Caco-2 (cell line): ENCODE data around the gene TMEM53. TPM values are rescaled to one million over a fixed set of nuclear protein-coding genes. Genes with fewer than 3 reads are reported as not detected.

Experiments
- BruUV-seq: library from RNA; stranded (reverse); fragments of 400-500 nt; replicated peaks from 2 replicates; lab custom pipeline; 2021; lab: Mats Ljungman, UMichigan
- CTCF ChIA-PET: fragments of 300-600 bp; sonication (Branson Sonifier 250); formaldehyde crosslinking; loops from one replicate; lab custom pipeline; 2022; ENCODE audit warnings: antibody characterized with exemption; lab: Charles Lee
- POLR2A ChIA-PET: fragments of 300-600 bp; sonication (Branson Sonifier 250); formaldehyde crosslinking; loops from one replicate; lab custom pipeline; 2022; ENCODE audit warnings: antibody characterized with exemption; lab: Charles Lee
- DNase-seq, 2 experiments: peaks; one replicate each; pipeline versions ENCODE4 v3.0.0 to v3.0.0-alpha.2; 2020 to 2022
- H3K27me3 ChIP-seq: replicated peaks from 2 replicates; pipeline ENCODE4 v1.6.0; 2011; ENCODE audit warnings: low read length; ENCODE audit not compliant: control insufficient read depth, insufficient read depth
- H3K36me3 ChIP-seq: 2 replicates; pipeline ENCODE4 v1.5.1; 2011; ENCODE audit warnings: low read length; ENCODE audit not compliant: control insufficient read depth, insufficient read depth
- H3K4me1 ChIP-seq: fragments of 250-450 bp; sonication (Bioruptor Pico); 2 replicates; pipeline ENCODE4 v1.5.1; 2020; ENCODE audit warnings: mild to moderate bottlenecking
- H3K4me3 ChIP-seq: 2 replicates; pipeline ENCODE4 v1.5.1; 2011; ENCODE audit warnings: low read depth, mild to moderate bottlenecking, control low read depth, low read length
- H3K9me3 ChIP-seq: fragments of 250-450 bp; sonication (Bioruptor Pico); 2 replicates; pipeline ENCODE4 v1.5.1; 2020; ENCODE audit warnings: mild to moderate bottlenecking, moderate library complexity
- H3K27ac Mint-ChIP-seq: one replicate; pipeline ENCODE4 v1.8.0; 2022; ENCODE audit warnings: mixed read lengths; ENCODE audit not compliant: unreplicated experiment
- H3K27me3 Mint-ChIP-seq: one replicate; pipeline ENCODE4 v1.8.0; 2022; ENCODE audit warnings: mixed read lengths; ENCODE audit not compliant: insufficient read depth, unreplicated experiment
- H3K36me3 Mint-ChIP-seq: one replicate; pipeline ENCODE4 v1.8.0; 2022; ENCODE audit warnings: mild to moderate bottlenecking, mixed read lengths; ENCODE audit not compliant: insufficient read depth, unreplicated experiment
- H3K4me1 Mint-ChIP-seq: one replicate; pipeline ENCODE4 v1.8.0; 2022; ENCODE audit warnings: low read depth, mixed read lengths; ENCODE audit not compliant: unreplicated experiment
- H3K4me3 Mint-ChIP-seq: one replicate; pipeline ENCODE4 v1.8.0; 2022; ENCODE audit warnings: mild to moderate bottlenecking, moderate library complexity, mixed read lengths; ENCODE audit not compliant: unreplicated experiment
- H3K9me3 Mint-ChIP-seq: one replicate; pipeline ENCODE4 v1.8.0; 2022; ENCODE audit warnings: mixed read lengths; ENCODE audit not compliant: unreplicated experiment
- intact Hi-C: fragments of 100-400 bp; cut with micrococcal nuclease; formaldehyde crosslinking; loops from one replicate; pipeline ENCODE4 v1.10.0; 2022; ENCODE audit not compliant: unreplicated experiment
- total RNA-seq: library from RNA; stranded (reverse); gene quantifications from 2 replicates; pipeline ENCODE4 v1.2.3, GENCODE V29; 2022
- TF ChIP-seq, protein P1 (sequence below), 2 experiments: fragments of 200-600 bp in 1 of 2; IDR thresholded peaks; 1 replicate in 1 of 2; 2 replicates in 1 of 2; pipeline versions ENCODE4 v1.5.1 to v1.8.0; 2011 to 2022; ENCODE audit warnings: antibody characterized with exemption in 1 of 2, control low read depth in 1 of 2, inconsistent platforms in 1 of 2, low read depth in 1 of 2, low read length in 1 of 2, mild to moderate bottlenecking in 1 of 2, moderate library complexity in 1 of 2; ENCODE audit not compliant: insufficient read depth in 1 of 2, severe bottlenecking in 1 of 2, unreplicated experiment in 1 of 2

TMEM53 gene
- total RNA-seq, 1 experiment from 2014 or later, result 4.4 TPM

DNA sequence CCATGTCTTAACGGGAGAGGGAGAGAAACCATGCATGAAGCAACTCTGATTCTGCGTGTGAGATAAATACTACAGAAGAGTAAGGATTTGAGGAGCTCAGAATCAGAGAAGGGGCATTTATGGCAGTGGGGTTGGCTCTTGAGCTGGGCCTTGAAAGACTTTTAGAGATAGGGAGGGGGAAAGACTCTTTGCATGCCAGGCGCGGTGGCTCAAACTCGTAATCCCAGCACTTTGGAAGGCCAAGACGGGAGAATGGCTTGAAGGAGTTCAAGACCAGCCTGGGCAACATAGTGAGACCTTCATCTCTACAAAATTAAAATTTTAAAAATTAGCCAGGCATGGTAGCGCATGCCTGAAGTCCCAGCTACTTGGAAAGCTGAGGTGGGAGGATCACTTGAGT, 905 bp upstream of the TMEM53 start:
- intact Hi-C loops, result no loop called here
- Mint-ChIP-seq H3K4me3 (peak overlapping the region; percentile 75), H3K4me1 (no peaks in the 10 kb centered on the region), H3K9me3 (no peaks in the 10 kb centered on the region), H3K36me3 (peaks cover 8% of the 10 kb centered on the region), H3K27me3 (no peaks in the 10 kb centered on the region), H3K27ac (peak overlapping the region; percentile 88)
- no peak for DNase-seq
- H3K9me3 ChIP-seq, result no peaks in the 10 kb centered on the region
- TF ChIP-seq, protein P1, sequence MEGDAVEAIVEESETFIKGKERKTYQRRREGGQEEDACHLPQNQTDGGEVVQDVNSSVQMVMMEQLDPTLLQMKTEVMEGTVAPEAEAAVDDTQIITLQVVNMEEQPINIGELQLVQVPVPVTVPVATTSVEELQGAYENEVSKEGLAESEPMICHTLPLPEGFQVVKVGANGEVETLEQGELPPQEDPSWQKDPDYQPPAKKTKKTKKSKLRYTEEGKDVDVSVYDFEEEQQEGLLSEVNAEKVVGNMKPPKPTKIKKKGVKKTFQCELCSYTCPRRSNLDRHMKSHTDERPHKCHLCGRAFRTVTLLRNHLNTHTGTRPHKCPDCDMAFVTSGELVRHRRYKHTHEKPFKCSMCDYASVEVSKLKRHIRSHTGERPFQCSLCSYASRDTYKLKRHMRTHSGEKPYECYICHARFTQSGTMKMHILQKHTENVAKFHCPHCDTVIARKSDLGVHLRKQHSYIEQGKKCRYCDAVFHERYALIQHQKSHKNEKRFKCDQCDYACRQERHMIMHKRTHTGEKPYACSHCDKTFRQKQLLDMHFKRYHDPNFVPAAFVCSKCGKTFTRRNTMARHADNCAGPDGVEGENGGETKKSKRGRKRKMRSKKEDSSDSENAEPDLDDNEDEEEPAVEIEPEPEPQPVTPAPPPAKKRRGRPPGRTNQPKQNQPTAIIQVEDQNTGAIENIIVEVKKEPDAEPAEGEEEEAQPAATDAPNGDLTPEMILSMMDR (IDR thresholded peaks at IDR 0.05; ENCODE audit: insufficient read depth in 1 of 2, low read depth in 1 of 2, low read length in 1 of 2, severe bottlenecking in 1 of 2, unreplicated experiment in 1 of 2), result no peak
- H3K4me3 ChIP-seq, result peak overlapping the region; percentile 73
- no peaks in the 10 kb centered on the region for H3K36me3 ChIP-seq
- no peaks in the 10 kb centered on the region for H3K27me3 ChIP-seq
- ChIA-PET CTCF (no interaction called here), POLR2A (no interaction called here)
- peaks cover 3% of the 10 kb centered on the region; the same call in 1 of the 2 replicates for H3K4me1 ChIP-seq
- BruUV-seq, result no TSS peak

DNA sequence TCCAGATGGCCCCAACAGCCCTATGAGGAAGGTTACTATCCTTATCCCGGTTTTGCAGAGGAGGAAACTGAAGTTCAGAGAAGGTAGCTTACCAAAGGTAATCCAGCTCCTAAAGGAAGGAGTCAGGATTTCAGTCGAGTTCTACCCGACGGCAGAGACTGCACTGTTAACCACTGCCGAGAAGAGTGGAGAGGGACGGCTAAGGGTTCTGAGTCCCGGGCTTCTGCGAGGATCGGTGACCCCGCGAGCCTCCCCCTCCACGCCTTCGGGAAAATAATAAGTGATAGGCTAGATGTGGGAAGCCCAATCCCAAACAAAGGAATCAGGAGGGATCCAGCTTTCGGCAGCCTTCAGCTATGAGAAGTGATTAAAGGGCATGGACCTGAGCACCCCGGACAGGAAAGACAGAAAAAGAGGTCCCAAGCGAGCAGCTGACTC, 587 bp downstream of the TMEM53 start:
- Mint-ChIP-seq H3K27me3 (no peaks in the 10 kb centered on the region), H3K36me3 (peaks cover 8% of the 10 kb centered on the region), H3K4me1 (no peaks in the 10 kb centered on the region), H3K27ac (peak overlapping the region; percentile 88), H3K9me3 (no peaks in the 10 kb centered on the region), H3K4me3 (peak overlapping the region; percentile 75)
- TF ChIP-seq, protein P1 (IDR thresholded peaks at IDR 0.05; ENCODE audit: insufficient read depth in 1 of 2, low read depth in 1 of 2, low read length in 1 of 2, severe bottlenecking in 1 of 2, unreplicated experiment in 1 of 2), result no peak
- intact Hi-C loops, result loop anchor here (1.0 kb wide), 1 partner anchor 42 kb away; no protein-coding TSS in a partner anchor
- no peaks in the 10 kb centered on the region for H3K9me3 ChIP-seq
- H3K4me1 ChIP-seq, result peaks cover 3% of the 10 kb centered on the region; the same call in 1 of the 2 replicates
- BruUV-seq, result no TSS peak
- POLR2A ChIA-PET, result interaction anchor here (0.5 to 1.3 kb wide), 6 partner anchors 21 to 630 kb away, joined by 4 to 11 read pairs (median 6); no protein-coding TSS in a partner anchor
- CTCF ChIA-PET, result interaction anchor here (0.5 to 1.4 kb wide), 4 partner anchors 18 to 792 kb away, joined by 3 to 11 read pairs (median 4); no protein-coding TSS in a partner anchor
- DNase-seq, result no peak
- no peaks in the 10 kb centered on the region for H3K36me3 ChIP-seq
- peak overlapping the region; percentile 73 for H3K4me3 ChIP-seq
- no peaks in the 10 kb centered on the region for H3K27me3 ChIP-seq

DNA sequence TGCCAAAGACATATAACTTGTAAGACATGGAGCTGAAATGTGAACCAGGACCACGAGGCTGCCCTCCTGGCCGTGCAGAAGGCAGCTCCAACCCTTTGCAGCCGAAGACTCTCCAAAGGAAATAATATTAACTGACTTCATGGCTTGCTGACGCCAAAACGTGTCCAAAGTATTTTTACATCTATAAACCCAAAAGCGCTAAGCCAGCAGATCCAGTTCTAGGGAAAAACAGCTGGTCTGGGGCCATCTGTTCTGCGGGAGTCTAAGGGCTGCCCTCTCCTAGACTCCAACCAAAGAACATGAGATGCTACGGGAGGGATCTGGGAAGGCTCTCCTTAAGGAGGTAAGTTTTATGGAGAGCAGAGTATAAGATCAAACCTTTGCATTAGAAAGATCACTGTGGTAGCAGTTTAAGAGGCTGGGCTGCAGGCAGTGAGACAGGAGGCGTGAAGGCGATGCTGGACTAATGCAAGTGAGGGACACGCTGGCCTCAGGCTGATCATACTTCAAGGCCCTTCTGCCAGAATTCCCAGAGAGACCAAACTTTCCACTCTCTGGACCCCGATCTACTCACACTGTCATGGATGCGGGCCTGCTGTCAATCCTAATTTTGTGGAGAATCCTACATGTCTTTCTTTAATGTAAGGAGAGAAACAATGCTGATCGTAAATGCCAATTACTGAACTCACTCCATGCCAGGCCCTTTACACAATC, 1.2 kb downstream of the TMEM53 start:
- no peaks in the 10 kb centered on the region for H3K27me3 ChIP-seq
- Mint-ChIP-seq H3K4me3 (peak overlapping the region; percentile 75), H3K27ac (peak overlapping the region; percentile 88), H3K9me3 (no peaks in the 10 kb centered on the region), H3K36me3 (peaks cover 8% of the 10 kb centered on the region), H3K27me3 (no peaks in the 10 kb centered on the region), H3K4me1 (no peaks in the 10 kb centered on the region)
- DNase-seq, result peak in 1 of 2 experiments; percentile 1
- TF ChIP-seq, protein P1 (IDR thresholded peaks at IDR 0.05; ENCODE audit: insufficient read depth in 1 of 2, low read depth in 1 of 2, low read length in 1 of 2, severe bottlenecking in 1 of 2, unreplicated experiment in 1 of 2), result no peak
- intact Hi-C loops, result no loop called here
- ChIA-PET POLR2A (interaction anchor here (1.1 kb wide), 1 partner anchor 49 kb away, joined by 5 read pairs; no protein-coding TSS in a partner anchor), CTCF (no interaction called here)
- TSS peak; percentile 54 for BruUV-seq
- H3K9me3 ChIP-seq, result no peaks in the 10 kb centered on the region
- no peaks in the 10 kb centered on the region for H3K36me3 ChIP-seq
- peak overlapping the region; percentile 73 for H3K4me3 ChIP-seq
- H3K4me1 ChIP-seq, result peaks cover 3% of the 10 kb centered on the region; the same call in 1 of the 2 replicates
